ENCODE results near the gene TMEM255B. TPM values are rescaled to one million over a fixed set of nuclear protein-coding genes. Genes with fewer than 3 reads are reported as not detected.
A peak's percentile ranks its signal among the peaks of the same experiment; 100 is the strongest.

The TMEM255B gene
- total and polyA plus RNA-seq, 2 of the 4 experiments (the other 2 are of a cell fraction) = 0.36 to 0.94 TPM

- no peak overlapping the region for H2BK15ac ChIP-seq (ENCODE audit: low read depth, low read length)
- in situ Hi-C loops (cut with MboI; ENCODE audit: low sequenced_read_pairs) (no loop called here), dilution Hi-C loops (cut with HindIII; ENCODE audit: low sequenced_read_pairs, unreplicated experiment) (no loop called here), intact Hi-C loops (cut with micrococcal nuclease) (no loop called here)
- peak; percentile 38; the same call in 1 of the 2 replicates for ATAC-seq (ENCODE audit: low read depth)
- no peak overlapping the region; the same call in 1 of the 2 replicates for H2AK5ac ChIP-seq (ENCODE audit: low read depth, low read length)
- H3K27ac ChIP-seq (ENCODE audit: insufficient read depth, low read length) = no peak overlapping the region
- no peak overlapping the region for H3K4me3 ChIP-seq (ENCODE audit: insufficient read depth, low read depth, low read length)
- H3K79me1 ChIP-seq (ENCODE audit: low read depth in 1 of 2, low read length in 2 of 2) = peaks cover 0 to 5% of the 10 kb centered on the region in 2 experiments; a peak in 1 of 4 replicates
- H3K9me3 ChIP-seq (ENCODE audit: control insufficient read depth, insufficient read depth, low read length) = peaks cover 4% of the 10 kb centered on the region
- no peaks in the 10 kb centered on the region for H3K36me3 ChIP-seq (ENCODE audit: control insufficient read depth, insufficient read depth, low read length)
- no peak overlapping the region for H4K91ac ChIP-seq (ENCODE audit: insufficient read depth, low read depth, low read length)
- no TSS peak for BruUV-seq (replicated peaks)
- no peak overlapping the region for H3K14ac ChIP-seq (replicated peaks; ENCODE audit: low read depth, low read length)
- H2AFZ ChIP-seq (replicated peaks; ENCODE audit: low read length, poor library complexity) = peak overlapping the region; percentile 26
- H2BK20ac ChIP-seq (ENCODE audit: low read depth, low read length) = no peak overlapping the region
- H3K27me3 ChIP-seq (ENCODE audit: control insufficient read depth, insufficient read depth, low read length) = peaks cover 7% of the 10 kb centered on the region
- no peak overlapping the region for H3K18ac ChIP-seq (ENCODE audit: low read depth, low read length)
- H4K8ac ChIP-seq (ENCODE audit: low read depth in 2 of 2, low read length in 2 of 2) = no peak overlapping the region
- no peak overlapping the region for H3K23ac ChIP-seq (ENCODE audit: low read depth, low read length)
- H2BK5ac ChIP-seq (ENCODE audit: low read depth, low read length, poor library complexity, severe bottlenecking) = no peak overlapping the region
- DNase-seq = peak; percentile 74
- POLR2A ChIA-PET (ENCODE audit: unreplicated experiment) = no interaction called here
- no peak overlapping the region for H3K4me2 ChIP-seq (ENCODE audit: low read depth, low read length)
- H2BK120ac ChIP-seq (ENCODE audit: low read depth, low read length) = peak overlapping the region; percentile 5; the same call in 1 of the 2 replicates
- H3K4ac ChIP-seq (ENCODE audit: low read depth, low read length) = no peak overlapping the region
- no peak overlapping the region for H2AK9ac ChIP-seq (replicated peaks; ENCODE audit: low read depth, low read length, poor library complexity)
- peaks cover 10% of the 10 kb centered on the region for H3K9me1 ChIP-seq (ENCODE audit: insufficient read depth, low read length)
- no peak overlapping the region for H3K56ac ChIP-seq (ENCODE audit: extremely low read depth, insufficient read depth, low read length)
- peak; percentile 64 for TF ChIP-seq MAFK (IDR thresholded peaks at IDR 0.05; ENCODE audit: low read depth, low read length)
- TF ChIP-seq SMC3 (IDR thresholded peaks at IDR 0.05; ENCODE audit: low read depth, low read length) = no peak
- no peak for TF ChIP-seq CHD1 (IDR thresholded peaks at IDR 0.05; ENCODE audit: low read depth, low read length)
- no peak for TF ChIP-seq FOS (IDR thresholded peaks at IDR 0.05; ENCODE audit: low read depth, low read length)
- H4K5ac ChIP-seq (ENCODE audit: low read depth, low read length) = no peak overlapping the region
- CTCF ChIA-PET = no interaction called here
- peaks cover 6% of the 10 kb centered on the region; the same call in 1 of the 2 replicates for H3K4me1 ChIP-seq (ENCODE audit: control insufficient read depth, insufficient read depth, low read length)
- no peak overlapping the region for H3K9ac ChIP-seq (ENCODE audit: low read depth, low read length)
- WGBS, 2 experiments (ENCODE audit: extremely low coverage in 2 of 2, insufficient read length in 1 of 2) = 61% methylated on average over 10 of the region's 19 CpGs; no CpG with 5 or more reads in 1 of the 2 experiments
- H4K20me1 ChIP-seq (ENCODE audit: insufficient read depth, low read length) = peaks cover 7% of the 10 kb centered on the region; the same call in 1 of the 2 replicates
Measured at GRCh38 chr13:113785051-113786010, 26.3 kb downstream of the TMEM255B start.

Measured in IMR-90 (cell line).